ENCODE measurements around the gene PPP2R5D.
"Not testable (repeated sequence)": the region's sequence is repeated elsewhere in the genome, so short reads cannot be mapped to it uniquely, and the experiment has no call there.

Gene PPP2R5D

DNA sequence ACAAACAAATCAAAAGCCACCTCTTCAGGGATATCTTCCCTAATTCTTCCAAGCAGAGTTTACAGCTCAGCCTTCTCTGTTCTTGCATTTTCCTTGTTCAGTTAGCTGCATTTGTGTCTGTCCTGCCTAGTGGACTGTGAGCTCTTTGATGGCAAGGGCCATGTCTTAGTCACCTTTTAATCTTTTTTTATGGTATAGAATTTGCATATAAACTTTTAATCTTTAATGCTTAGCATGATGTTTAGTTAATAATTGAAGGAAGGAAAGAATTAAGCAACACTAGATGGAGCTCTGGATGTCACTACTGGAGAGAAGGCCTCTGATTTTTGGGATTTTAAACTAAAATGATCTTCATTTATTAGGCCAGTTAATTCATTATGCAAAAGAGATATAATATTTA, 12.1 kb downstream of the PPP2R5D start:
- no peak for DNase-seq

DNA sequence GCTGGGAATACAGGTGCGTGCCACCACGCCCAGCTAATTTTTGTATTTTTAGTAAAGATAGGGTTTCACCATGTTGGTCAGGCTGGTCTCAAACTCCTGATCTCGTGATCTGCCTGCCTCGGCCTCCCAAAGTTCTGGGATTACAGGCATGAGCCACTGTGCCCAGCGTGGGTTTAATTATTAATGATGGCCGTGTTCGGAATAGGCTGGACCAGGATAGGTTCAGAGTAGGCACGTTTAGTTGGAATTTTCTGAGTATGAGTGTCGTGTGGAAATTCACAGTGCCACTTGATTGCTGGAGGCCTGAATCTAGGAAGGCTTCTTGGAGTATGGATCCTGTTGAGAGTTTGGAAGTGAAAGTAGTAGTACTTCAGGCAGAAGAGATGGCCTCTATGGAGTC, 13.8 kb downstream of the PPP2R5D start:
- DNase-seq: not testable (repeated sequence)

DNA sequence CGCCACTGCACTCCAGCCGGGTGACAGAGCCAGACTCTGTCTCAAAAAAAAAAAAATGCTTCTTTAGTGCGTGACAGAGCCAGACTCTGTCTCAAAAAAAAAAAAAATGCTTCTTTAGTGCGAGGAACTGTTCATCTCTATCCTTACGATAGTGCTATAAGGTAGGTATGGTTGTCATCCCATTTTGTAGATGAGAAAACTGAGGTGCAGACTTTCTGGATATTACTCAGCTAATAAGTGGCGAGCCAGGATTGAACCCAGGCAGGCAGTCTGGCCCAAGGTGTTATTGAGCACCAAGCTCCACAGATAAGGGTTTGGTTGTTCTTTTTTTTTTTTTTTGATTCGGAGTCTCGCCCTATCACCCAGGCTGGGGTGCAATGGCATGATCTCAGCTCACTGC, 17.5 kb downstream of the PPP2R5D start:
- DNase-seq: no peak

- DNase-seq: no peak
Observed at GRCh38 chr6:43005844-43006243, 21.5 kb downstream of the PPP2R5D start.

DNA sequence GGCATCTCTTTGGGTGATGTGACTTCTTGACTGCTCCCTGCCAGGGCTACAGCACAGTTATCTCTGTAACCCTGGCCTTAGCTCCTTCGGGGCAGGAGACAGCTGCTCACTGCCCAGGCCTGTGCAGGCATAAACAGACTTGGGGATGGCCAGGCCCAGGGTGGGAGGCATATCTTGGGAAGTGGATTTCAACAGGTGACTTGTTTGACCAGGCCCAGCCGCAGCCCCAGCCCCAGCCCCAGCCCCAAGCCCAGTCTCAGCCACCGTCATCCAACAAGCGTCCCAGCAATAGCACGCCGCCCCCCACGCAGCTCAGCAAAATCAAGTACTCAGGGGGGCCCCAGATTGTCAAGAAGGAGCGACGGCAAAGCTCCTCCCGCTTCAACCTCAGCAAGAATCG, 21.9 kb downstream of the PPP2R5D start:
- DNase-seq: no peak

DNA sequence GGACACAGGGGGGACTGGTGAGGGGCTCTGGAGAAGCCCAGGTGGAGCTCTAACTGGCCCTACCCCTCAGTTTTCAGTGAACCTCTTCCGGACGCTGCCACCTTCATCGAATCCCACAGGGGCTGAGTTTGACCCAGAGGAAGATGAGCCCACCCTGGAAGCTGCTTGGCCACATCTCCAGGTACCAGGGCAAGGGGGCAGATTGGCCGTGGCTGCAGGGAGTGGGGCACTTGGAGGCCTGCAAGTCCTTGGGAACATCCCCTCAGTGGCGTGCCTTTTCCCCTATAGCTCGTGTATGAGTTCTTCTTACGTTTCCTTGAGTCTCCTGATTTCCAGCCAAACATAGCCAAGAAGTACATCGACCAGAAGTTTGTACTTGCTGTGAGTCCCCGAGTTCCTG, 22.8 kb downstream of the PPP2R5D start:
- no peak for DNase-seq

GRCh38 chr6:43009124-43009523, 24.8 kb downstream of the PPP2R5D start:
- peak; percentile 23 for DNase-seq

DNA sequence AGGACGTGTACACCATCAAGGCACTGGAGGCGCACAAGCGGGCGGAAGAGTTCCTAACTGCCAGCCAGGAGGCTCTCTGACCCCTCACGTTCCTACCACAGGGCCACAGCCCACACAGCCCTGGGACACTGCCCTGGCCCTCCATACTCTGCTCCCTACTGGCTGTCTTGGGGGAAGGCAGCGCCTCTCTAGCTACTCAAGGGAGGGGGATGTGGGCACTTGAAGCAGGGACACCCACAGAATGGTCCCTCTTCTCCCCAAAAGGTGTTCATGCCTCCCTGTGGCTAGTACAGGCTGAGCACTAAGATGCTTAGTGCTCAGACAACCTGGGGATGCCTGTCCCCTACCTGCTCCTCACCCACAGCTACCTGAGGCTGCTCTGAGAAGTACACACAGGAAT, 26.8 kb downstream of the PPP2R5D start:
- no peak for DNase-seq

- no peak for DNase-seq
Observed at GRCh38 chr6:43012364-43012763, 28.0 kb downstream of the PPP2R5D start.

- peak; percentile 54 for DNase-seq
Observed at GRCh38 chr6:43013097-43013842, 28.9 kb downstream of the PPP2R5D start.

DNA sequence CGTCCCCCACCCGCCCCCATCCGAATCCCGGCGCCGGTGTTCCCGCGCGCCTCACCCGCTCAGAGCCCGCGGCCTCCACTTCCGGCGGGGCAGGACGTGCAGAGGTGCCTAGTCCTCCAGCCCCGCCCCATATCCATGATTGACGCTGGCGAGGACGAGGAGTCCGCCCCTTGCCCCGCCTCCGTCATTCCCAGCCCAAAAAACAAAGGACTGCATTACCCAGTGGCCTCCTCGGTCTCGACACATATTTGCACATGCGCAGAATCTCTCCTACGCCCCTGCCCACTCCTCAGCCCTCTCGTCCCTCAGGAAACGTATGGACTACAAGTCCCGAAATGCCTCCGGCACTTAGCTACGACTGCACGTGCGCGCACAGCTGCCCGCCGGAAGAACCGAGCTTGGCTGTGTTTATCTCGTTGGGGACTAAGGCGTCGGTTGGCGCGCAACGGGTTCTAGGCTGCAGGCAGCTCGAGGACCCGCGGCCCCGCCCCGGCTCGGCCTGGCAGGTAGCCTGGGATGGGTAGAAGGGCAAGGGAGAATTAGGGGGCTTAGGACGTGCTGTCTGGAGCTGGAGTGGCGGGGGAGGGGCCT, 29.6 kb downstream of the PPP2R5D start, which contains the start of the genes KLHDC3 and MEA1:
TSS of gene KLHDC3 (plus strand) at position 407 of the 591 bp plus-strand sequence. CDS start 2,944 bp downstream, outside the sequence.
TSS of gene MEA1 (minus strand) at position 104 of the 591 bp plus-strand sequence. CDS start 133 bp downstream, outside the sequence.
- DNase-seq: peak; percentile 99

DNA sequence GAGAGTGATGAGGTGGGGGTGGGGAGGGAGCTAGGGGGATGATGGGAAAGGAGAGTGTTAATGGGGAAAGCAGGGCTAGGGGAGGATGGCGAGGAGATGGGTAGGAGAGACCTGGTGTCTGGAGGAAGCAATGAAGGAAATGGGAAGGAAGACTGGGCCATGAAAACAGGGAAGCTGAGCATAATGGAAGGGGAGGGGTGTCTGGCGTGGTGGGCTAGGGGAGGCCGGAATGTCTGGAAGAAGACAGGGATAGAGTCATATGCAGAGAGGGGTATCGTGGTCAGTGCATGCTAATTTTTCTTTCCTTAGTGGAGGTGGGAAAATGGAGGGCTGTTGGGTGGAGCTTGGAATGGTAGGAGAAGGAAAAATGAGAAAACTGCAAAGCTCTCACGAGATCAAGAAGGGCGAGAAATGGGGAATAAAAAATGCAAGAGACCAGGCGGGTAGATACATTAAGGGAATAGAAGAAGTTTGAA, 30.1 kb downstream of the PPP2R5D start:
- DNase-seq: peak; percentile 34

DNA sequence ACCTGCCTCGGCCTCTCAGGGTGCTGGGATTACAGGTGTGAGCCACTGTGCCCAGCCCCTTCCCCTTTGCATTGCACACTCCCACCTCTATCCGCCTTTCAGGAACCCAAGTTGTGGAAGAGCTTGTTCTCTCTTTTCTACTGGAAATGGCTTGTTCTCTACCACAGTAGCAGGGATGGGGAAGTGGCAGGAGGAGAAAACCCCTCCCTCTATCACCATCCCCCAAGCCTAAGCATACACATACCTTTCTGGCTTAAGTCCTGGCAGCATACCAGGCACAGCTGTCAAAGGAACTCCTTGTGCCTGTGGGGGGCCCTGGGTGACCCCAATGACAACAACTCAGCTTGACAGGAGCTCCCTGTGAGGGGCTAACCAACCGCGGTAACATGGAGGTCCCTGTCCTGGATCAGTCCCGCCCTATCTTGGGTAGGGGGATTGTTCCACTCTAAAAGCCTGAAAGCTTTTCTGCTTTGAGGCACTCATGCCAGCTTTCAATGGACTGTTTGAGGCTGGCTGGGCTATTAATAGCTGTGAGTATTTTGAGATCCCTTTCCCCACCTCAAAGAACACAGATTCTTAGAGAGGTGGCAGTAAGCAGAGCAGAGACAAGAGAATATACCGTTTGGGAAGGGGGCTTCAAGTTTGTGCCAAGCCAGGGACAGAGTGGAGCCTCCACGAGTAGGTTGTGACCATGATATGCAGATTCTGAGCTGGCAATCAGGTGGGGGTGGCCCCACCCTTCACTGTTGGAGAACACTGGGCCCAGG, 32.0 kb downstream of the PPP2R5D start:
- no peak for DNase-seq

- no peak for DNase-seq
Observed at GRCh38 chr6:43016943-43017334, 32.6 kb downstream of the PPP2R5D start.

DNA sequence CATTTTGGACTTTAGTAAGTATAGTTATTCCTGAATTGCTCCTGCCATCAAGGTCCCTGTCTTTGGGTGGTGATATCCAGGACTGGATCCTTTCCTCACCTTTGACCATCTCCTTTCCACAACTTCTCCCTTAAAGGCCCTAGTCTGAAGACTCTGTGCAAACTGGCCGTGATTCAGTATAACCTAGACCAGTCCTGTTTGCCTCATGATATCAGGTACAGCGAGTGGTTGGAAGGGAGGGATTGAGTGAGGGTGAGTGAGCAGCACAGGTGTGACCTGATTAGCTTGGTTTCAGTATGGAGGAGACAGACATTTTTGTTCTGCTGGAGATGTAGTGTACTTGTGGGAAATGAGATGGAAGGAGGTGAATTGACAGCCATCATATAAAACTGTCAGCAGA, 34.8 kb downstream of the PPP2R5D start:
- DNase-seq: no peak

- no peak for DNase-seq
Observed at GRCh38 chr6:43020052-43020705, 35.8 kb downstream of the PPP2R5D start.

GRCh38 chr6:43020847-43021246, 36.5 kb downstream of the PPP2R5D start:
- no peak for DNase-seq

GRCh38 chr6:43021270-43022047, 37.1 kb downstream of the PPP2R5D start, which contains the start of gene RRP36:
Gene RRP36 (plus strand): TSS chr6:43021623. CDS start chr6:43021655, 32 bp downstream.
- DNase-seq: peak; percentile 70

DNA sequence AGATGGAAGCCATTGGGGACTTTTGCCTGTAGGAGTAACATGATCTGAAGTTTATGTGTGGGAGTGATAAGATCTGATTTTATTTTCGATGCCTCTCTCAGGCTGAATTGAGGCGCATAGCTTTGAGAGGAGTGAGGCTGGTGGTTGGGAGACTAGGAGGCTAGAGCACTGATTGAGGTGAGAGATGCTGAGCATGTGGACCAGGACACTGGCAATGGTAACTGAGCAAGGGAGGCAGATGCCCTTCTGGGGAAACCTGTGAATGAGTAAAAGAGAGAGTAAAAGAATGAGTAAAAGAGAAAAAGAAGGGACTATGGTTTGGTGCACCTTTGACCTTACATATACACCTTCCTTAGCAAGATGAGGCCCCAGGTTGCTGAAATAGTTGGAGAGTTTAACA, 40.1 kb downstream of the PPP2R5D start:
- DNase-seq: no peak

- no peak for DNase-seq
Observed at GRCh38 chr6:43026365-43026764, 42.0 kb downstream of the PPP2R5D start.

DNA sequence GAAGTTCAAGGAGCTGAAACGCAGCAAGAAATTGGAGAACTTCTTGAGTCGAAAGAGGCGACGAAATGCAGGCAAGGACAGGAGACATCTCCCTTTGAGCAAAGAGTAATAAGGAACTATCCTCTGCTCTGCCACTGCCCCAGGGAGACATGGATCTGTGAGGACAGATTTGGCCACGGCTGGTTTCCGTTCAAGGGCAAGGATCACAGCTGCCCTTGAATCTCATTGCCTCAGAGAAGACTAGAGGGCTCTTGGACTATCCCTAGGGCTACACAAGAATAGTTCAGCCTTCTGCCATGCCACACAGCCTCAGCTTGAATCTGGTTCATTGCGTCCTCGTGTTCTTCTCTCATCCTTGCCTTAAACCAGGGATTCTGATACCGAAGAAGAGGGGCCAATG, 44.8 kb downstream of the PPP2R5D start:
- DNase-seq: no peak

GRCh38 chr6:43032326-43032725, 48.0 kb downstream of the PPP2R5D start:
- no peak for DNase-seq
